ENCODE data around the gene SCLT1. TPM values are rescaled to one million over a fixed set of nuclear protein-coding genes. Genes with fewer than 3 reads are reported as not detected.

The SCLT1 gene
- total and polyA plus RNA-seq, 2 of the 13 experiments (the other 11 are each of a cell fraction or from before 2014, with no cell fraction given) = 1.5 to 8.7 TPM

- CTCF ChIA-PET (ENCODE audit: low intra/inter-chr PET ratio, low total read pairs) = interaction anchor here (1.5 to 3.0 kb wide), 3 partner anchors 81 to 297 kb away, joined by 8 to 20 read pairs (median 16); no protein-coding TSS in a partner anchor
- Histone ChIP-seq H3K4me1 (ENCODE audit: insufficient read depth, low read length) (peaks cover 11% of the 10 kb centered on the region), H3K9ac (ENCODE audit: insufficient read depth, low read depth, low read length) (no peak overlapping the region), H4K20me1 (ENCODE audit: insufficient read depth, low read length) (peaks cover 7% of the 10 kb centered on the region; the same call in 1 of the 2 replicates), H3K27ac (ENCODE audit: extremely low read length, insufficient read depth, low read length) (no peak overlapping the region), H3K4me2 (ENCODE audit: low read depth, low read length) (no peak overlapping the region), H2AFZ (ENCODE audit: low read length) (no peak overlapping the region), H3K36me3 (replicated peaks in 1 of 2; ENCODE audit: control insufficient read depth in 1 of 2, insufficient read depth in 2 of 2, low read length in 2 of 2) (peaks cover 29 to 59% of the 10 kb centered on the region in 2 experiments), H3K79me2 (ENCODE audit: insufficient read depth, low read length) (no peaks in the 10 kb centered on the region), H3K27me3 (ENCODE audit: control insufficient read depth in 1 of 2, insufficient read depth in 2 of 2, low read length in 2 of 2) (no peaks in the 10 kb centered on the region), H3K4me3 (replicated peaks in 1 of 3; ENCODE audit: insufficient read depth in 1 of 3, low read depth in 2 of 3, low read length in 3 of 3) (no peak overlapping the region), H3K9me3 (ENCODE audit: low read length) (no peaks in the 10 kb centered on the region)
- no TSS peak for BruUV-seq (replicated peaks)
- no peak for DNase-seq (ENCODE audit: low spot score)
- peak; percentile 25 for ATAC-seq
- POLR2A ChIA-PET = no interaction called here
- FAIRE-seq = no peak
- WGBS (ENCODE audit: low lambda C conversion rate) = 91% methylated on average over 14 of the region's 14 CpGs
- intact Hi-C loops (cut with micrococcal nuclease; ENCODE audit: unreplicated experiment) (loop anchor here (1.0 to 10.0 kb wide), 6 partner anchors 53 to 408 kb away; partner anchors contain the start of genes C4orf33, JADE1 and SCLT1), in situ Hi-C loops (cut with HindIII; ENCODE audit: extremely low pct_ligation_motif_present, low pct_unique_long_range_greater_than_20kb) (loop anchor here (5.0 kb wide), 2 partner anchors 50 to 295 kb away; no protein-coding TSS in a partner anchor)
- TF ChIP-seq ZSCAN20 (CRISPR knock-in tag; IDR thresholded peaks at IDR 0.05; ENCODE audit: borderline replicate concordance) (no peak), ZBTB44 (CRISPR knock-in tag; IDR thresholded peaks at IDR 0.05) (no peak), ZNF432 (CRISPR knock-in tag; IDR thresholded peaks at IDR 0.05; ENCODE audit: borderline replicate concordance) (no peak), GPBP1L1 (CRISPR knock-in tag; IDR thresholded peaks at IDR 0.05) (no peak), BRF2 (CRISPR knock-in tag; IDR thresholded peaks at IDR 0.05) (no peak), STAT5B (CRISPR knock-in tag; IDR thresholded peaks at IDR 0.05) (no peak), HMGXB4 (CRISPR knock-in tag; IDR thresholded peaks at IDR 0.05; ENCODE audit: borderline replicate concordance in 1 of 2, low read depth in 1 of 2) (no peak), ZNF207 (IDR thresholded peaks at IDR 0.05; ENCODE audit: borderline replicate concordance) (no peak), ATF2 (CRISPR knock-in tag; IDR thresholded peaks at IDR 0.05) (no peak), ZNF335 (CRISPR knock-in tag; IDR thresholded peaks at IDR 0.05) (no peak), FOXK1 (CRISPR knock-in tag; IDR thresholded peaks at IDR 0.05; ENCODE audit: borderline replicate concordance, low read depth) (no peak), TFDP2 (CRISPR knock-in tag; IDR thresholded peaks at IDR 0.05) (no peak)
Measured at GRCh38 chr4:128862608-128863311, 230.6 kb downstream of the SCLT1 start.

Data from HepG2 (cell line).